ENCODE data around the gene TAGLN.

Gene TAGLN

GRCh38 chr11:117175104-117175503, 24.1 kb upstream of the TAGLN start:
- Histone ChIP-seq H3K27me3 (no peaks in the 10 kb centered on the region), H3K36me3 (peaks cover 16% of the 10 kb centered on the region), H3K9me3 (no peaks in the 10 kb centered on the region), H3K4me3 (ENCODE audit: low read depth, low read length) (no peak overlapping the region), H3K4me1 (peaks cover 19% of the 10 kb centered on the region)
- TF ChIP-seq CTCF (IDR thresholded peaks at IDR 0.05; ENCODE audit: low read depth, low read length) = no peak
- no peak for DNase-seq

- Histone ChIP-seq H3K4me1 (peaks cover 22% of the 10 kb centered on the region), H3K36me3 (peaks cover 12% of the 10 kb centered on the region), H3K9me3 (no peaks in the 10 kb centered on the region), H3K4me3 (ENCODE audit: low read depth, low read length) (no peak overlapping the region), H3K27me3 (no peaks in the 10 kb centered on the region)
- DNase-seq = no peak
- TF ChIP-seq CTCF (IDR thresholded peaks at IDR 0.05; ENCODE audit: low read depth, low read length) = no peak
Measured at GRCh38 chr11:117175781-117176180, 23.4 kb upstream of the TAGLN start.

- DNase-seq = no peak
- no peaks in the 10 kb centered on the region for H3K27me3 ChIP-seq
- H3K9me3 ChIP-seq = no peaks in the 10 kb centered on the region
- no peak for TF ChIP-seq CTCF (IDR thresholded peaks at IDR 0.05; ENCODE audit: low read depth, low read length)
- peaks cover 26% of the 10 kb centered on the region for H3K4me1 ChIP-seq
- no peak overlapping the region for H3K4me3 ChIP-seq (ENCODE audit: low read depth, low read length)
- H3K36me3 ChIP-seq = peaks cover 8% of the 10 kb centered on the region
Measured at GRCh38 chr11:117176186-117176585, 23.0 kb upstream of the TAGLN start.

- Histone ChIP-seq H3K9me3 (no peaks in the 10 kb centered on the region), H3K27me3 (no peaks in the 10 kb centered on the region), H3K4me3 (ENCODE audit: low read depth, low read length) (peak overlapping the region; percentile 90), H3K4me1 (peaks cover 19% of the 10 kb centered on the region), H3K36me3 (peaks cover 3% of the 10 kb centered on the region; the same call in 1 of the 2 replicates)
- no peak for TF ChIP-seq CTCF (IDR thresholded peaks at IDR 0.05; ENCODE audit: low read depth, low read length)
- DNase-seq = no peak
Measured at GRCh38 chr11:117177534-117178209, 21.5 kb upstream of the TAGLN start.

- Histone ChIP-seq H3K9me3 (no peaks in the 10 kb centered on the region), H3K36me3 (peaks cover 3% of the 10 kb centered on the region; the same call in 1 of the 2 replicates), H3K27me3 (no peaks in the 10 kb centered on the region), H3K4me3 (ENCODE audit: low read depth, low read length) (peak within 1 kb of the TSS; percentile 90), H3K4me1 (peaks cover 11% of the 10 kb centered on the region)
- peak; percentile 96 for DNase-seq
- no peak for TF ChIP-seq CTCF (IDR thresholded peaks at IDR 0.05; ENCODE audit: low read depth, low read length)
Measured at GRCh38 chr11:117178210-117179034, 20.7 kb upstream of the TAGLN start, which contains the start of gene SIDT2. Gene SIDT2 (plus strand): TSS chr11:117178743. CDS start chr11:117179264, 521 bp downstream.
